Natural killer cell (primary cell): ENCODE measurements around the gene PRG2. TPM values are rescaled to one million over a fixed set of nuclear protein-coding genes. Genes with fewer than 3 reads are reported as not detected.

Source experiments
- ATAC-seq, 3 donors: fragments of 150-1000 bp in 2 of 3; fragments of 200-7000 bp in 1 of 3; cut with Tn5 transposase; 1 replicate in 1 of 3; 2 replicates in 2 of 3; pipeline ENCODE4 v1.10.0; 2021; ENCODE audit warnings: mild to moderate bottlenecking in 2 of 3, moderate library complexity in 2 of 3
- DNase-seq, 2 donors: peaks; one replicate each; pipeline versions ENCODE4 v3.0.0 to v3.0.0-alpha.2; 2013 to 2021; ENCODE audit warnings: mixed read lengths in 1 of 2
- H3K27ac ChIP-seq: one replicate; pipeline ENCODE4 v1.5.1; 2013; ENCODE audit warnings: mild to moderate bottlenecking, low read length
- H3K27me3 ChIP-seq: one replicate; pipeline ENCODE4 v1.6.1; 2013; ENCODE audit warnings: low read length; ENCODE audit not compliant: control insufficient read depth, insufficient read depth
- H3K36me3 ChIP-seq: one replicate; pipeline ENCODE4 v1.6.1; 2013; ENCODE audit warnings: low read length; ENCODE audit not compliant: control insufficient read depth, insufficient read depth
- H3K4me1 ChIP-seq: one replicate; pipeline ENCODE4 v1.6.1; 2013; ENCODE audit warnings: low read length; ENCODE audit not compliant: control insufficient read depth, insufficient read depth
- H3K4me3 ChIP-seq: one replicate; pipeline ENCODE4 v1.5.1; 2013; ENCODE audit warnings: low read length
- H3K9me3 ChIP-seq: one replicate; pipeline ENCODE4 v1.6.1; 2013; ENCODE audit warnings: low read length; ENCODE audit not compliant: control insufficient read depth, insufficient read depth
- H3K27ac Mint-ChIP-seq, 2 donors: one replicate each; pipeline ENCODE4 v1.8.0; 2022; ENCODE audit warnings: mild to moderate bottlenecking in 2 of 2, mixed read lengths in 2 of 2, moderate library complexity in 1 of 2
- H3K27me3 Mint-ChIP-seq, 2 donors: one replicate each; pipeline ENCODE4 v1.8.0; 2022; ENCODE audit warnings: low read depth in 2 of 2, mixed read lengths in 2 of 2
- H3K36me3 Mint-ChIP-seq: one replicate; pipeline ENCODE4 v1.8.0; 2022; ENCODE audit warnings: mixed read lengths
- H3K4me1 Mint-ChIP-seq, 2 donors: one replicate each; pipeline ENCODE4 v1.8.0; 2022; ENCODE audit warnings: mixed read lengths in 2 of 2
- H3K4me3 Mint-ChIP-seq: one replicate; pipeline ENCODE4 v1.8.0; 2022; ENCODE audit warnings: mild to moderate bottlenecking, moderate library complexity, mixed read lengths
- H3K9me3 Mint-ChIP-seq, 2 donors: one replicate each; pipeline ENCODE4 v1.8.0; 2022; ENCODE audit warnings: mixed read lengths in 2 of 2
- WGBS: methylation state at CpG from one replicate; pipeline ENCODE4 v1.1.7; 2013; ENCODE audit warnings: missing lambda C conversion rate; ENCODE audit not compliant: insufficient coverage; 5-methylcytosine and 5-hydroxymethylcytosine counted together
- intact Hi-C: fragments of 100-400 bp; cut with micrococcal nuclease; formaldehyde crosslinking; loops from one replicate; pipeline ENCODE4 v1.14.2; 2022
- total RNA-seq, 4 donors: library from RNA; stranded (reverse); fragments of 120-200 nt in 1 of 4; gene quantifications; one replicate each; pipeline versions ENCODE4 v1.2.3 to v1.2.4, GENCODE V29; 2013 to 2022
- TF ChIP-seq, protein P1 (sequence below): fragments of 200-600 bp; IDR thresholded peaks from one replicate; pipeline ENCODE4 v1.8.0; 2022; ENCODE audit warnings: antibody characterized with exemption

PRG2 gene
- total RNA-seq, 3 donors from 2014 or later (not counting 1 experiment from before 2014, with no cell fraction given) = 1.2 to 2.4 TPM; not detected in 1

DNA sequence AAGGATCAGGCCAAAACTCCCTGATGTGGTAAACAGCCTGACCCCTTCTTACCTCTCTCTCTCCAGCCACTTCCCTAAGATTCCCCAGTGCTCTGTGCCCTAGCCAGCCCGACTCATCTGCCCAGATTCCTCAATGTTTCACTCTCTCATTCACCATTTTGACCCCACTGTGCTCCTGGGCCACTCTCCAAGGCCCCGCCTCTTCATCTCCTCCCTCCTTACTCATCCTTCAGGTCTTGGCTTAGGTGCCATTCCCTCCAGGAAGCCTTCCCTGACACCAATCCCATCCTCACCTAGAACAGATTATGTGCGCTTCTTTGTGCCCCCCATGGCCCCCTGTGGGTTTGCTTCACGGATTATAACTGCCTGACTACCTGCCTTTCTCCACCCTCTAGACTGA lies 23.2 kb upstream of the PRG2 start:
- no peaks in the 10 kb centered on the region for H3K27me3 ChIP-seq
- TF ChIP-seq, protein P1, sequence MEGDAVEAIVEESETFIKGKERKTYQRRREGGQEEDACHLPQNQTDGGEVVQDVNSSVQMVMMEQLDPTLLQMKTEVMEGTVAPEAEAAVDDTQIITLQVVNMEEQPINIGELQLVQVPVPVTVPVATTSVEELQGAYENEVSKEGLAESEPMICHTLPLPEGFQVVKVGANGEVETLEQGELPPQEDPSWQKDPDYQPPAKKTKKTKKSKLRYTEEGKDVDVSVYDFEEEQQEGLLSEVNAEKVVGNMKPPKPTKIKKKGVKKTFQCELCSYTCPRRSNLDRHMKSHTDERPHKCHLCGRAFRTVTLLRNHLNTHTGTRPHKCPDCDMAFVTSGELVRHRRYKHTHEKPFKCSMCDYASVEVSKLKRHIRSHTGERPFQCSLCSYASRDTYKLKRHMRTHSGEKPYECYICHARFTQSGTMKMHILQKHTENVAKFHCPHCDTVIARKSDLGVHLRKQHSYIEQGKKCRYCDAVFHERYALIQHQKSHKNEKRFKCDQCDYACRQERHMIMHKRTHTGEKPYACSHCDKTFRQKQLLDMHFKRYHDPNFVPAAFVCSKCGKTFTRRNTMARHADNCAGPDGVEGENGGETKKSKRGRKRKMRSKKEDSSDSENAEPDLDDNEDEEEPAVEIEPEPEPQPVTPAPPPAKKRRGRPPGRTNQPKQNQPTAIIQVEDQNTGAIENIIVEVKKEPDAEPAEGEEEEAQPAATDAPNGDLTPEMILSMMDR = no peak
- Mint-ChIP-seq H3K4me3 (no peak overlapping the region), H3K27me3 (no peaks in the 10 kb centered on the region), H3K4me1 (no peaks in the 10 kb centered on the region), H3K9me3 (no peaks in the 10 kb centered on the region), H3K27ac (no peak overlapping the region), H3K36me3 (no peaks in the 10 kb centered on the region)
- ATAC-seq (no peak), DNase-seq (no peak)
- intact Hi-C loops = no loop called here
- H3K9me3 ChIP-seq = no peaks in the 10 kb centered on the region
- H3K4me1 ChIP-seq = no peaks in the 10 kb centered on the region
- no peak overlapping the region for H3K27ac ChIP-seq
- peaks cover 44% of the 10 kb centered on the region for H3K36me3 ChIP-seq
- WGBS = 96% methylated on average over 4 of the region's 4 CpGs
- no peak overlapping the region for H3K4me3 ChIP-seq

DNA sequence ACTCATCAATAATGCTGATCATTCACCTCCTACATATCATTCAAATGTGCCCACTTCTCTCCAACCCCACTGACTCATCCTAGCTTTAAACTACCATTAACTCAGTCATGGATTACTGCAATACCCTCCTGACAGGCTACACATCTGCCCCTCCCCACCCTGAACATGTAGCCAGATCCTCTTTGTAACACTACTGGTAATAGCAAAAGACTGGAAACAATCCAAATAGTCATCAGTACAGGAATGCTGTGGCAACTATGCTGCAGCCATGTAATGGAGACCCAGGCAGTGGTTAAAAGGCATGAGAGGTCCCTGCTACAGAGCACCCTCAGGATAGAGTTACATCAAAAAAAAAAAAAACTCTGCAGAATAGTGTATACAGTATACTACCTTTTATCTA lies 19.8 kb upstream of the PRG2 start:
- no peaks in the 10 kb centered on the region for H3K27me3 Mint-ChIP-seq
- no peaks in the 10 kb centered on the region for H3K9me3 Mint-ChIP-seq
- H3K36me3 ChIP-seq = peaks cover 30% of the 10 kb centered on the region
- no peaks in the 10 kb centered on the region for H3K36me3 Mint-ChIP-seq
- intact Hi-C loops = no loop called here
- ATAC-seq (no peak), DNase-seq (no peak)
- TF ChIP-seq, protein P1 = no peak
- H3K4me3 ChIP-seq = no peak overlapping the region
- H3K4me1 Mint-ChIP-seq = peaks cover 0 to 4% of the 10 kb centered on the region in 2 donors
- peaks cover 14% of the 10 kb centered on the region for H3K4me1 ChIP-seq
- H3K27ac Mint-ChIP-seq = no peak overlapping the region
- H3K4me3 Mint-ChIP-seq = no peak overlapping the region
- no peaks in the 10 kb centered on the region for H3K27me3 ChIP-seq
- H3K9me3 ChIP-seq = no peaks in the 10 kb centered on the region
- no peak overlapping the region for H3K27ac ChIP-seq

DNA sequence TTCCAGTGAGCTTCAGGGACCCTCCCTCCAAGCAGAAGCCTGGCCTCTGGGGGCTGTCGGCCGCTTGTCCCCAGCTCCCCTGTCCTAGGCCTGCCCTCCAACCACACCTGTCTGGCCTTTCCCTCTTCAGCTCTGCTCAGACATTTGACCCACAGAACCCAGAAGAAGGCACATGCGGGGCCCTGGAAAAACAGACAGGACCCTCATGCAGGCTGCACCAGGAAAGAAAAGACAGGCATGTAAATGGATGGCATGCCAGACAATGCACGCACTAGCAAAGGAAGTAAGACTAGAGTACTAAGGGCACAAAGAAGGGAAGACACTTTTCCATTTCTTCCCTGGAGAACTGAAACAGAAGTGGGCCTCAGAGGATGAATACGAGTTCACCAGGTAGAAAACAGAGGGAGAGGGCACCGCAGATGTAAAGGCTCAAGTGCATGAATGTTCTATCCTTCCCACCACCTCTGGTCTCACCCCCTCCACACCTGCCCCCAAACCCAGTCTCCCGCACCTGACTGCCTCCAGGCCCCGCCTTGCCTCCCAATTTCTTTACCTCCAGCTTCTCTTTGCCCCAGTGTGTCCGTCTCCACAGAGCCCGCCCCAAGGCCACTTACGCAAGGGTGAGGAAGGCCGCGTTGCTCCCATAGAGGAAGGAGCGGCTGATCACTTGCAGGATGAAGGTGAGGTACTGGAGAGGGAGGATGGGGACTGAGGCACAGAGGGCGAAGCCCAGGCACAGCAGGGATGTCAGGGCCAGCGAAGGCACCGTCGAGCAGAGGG lies 19.1 kb upstream of the PRG2 start:
- Mint-ChIP-seq H3K4me1 (peaks cover 0 to 4% of the 10 kb centered on the region in 2 donors), H3K27me3 (no peaks in the 10 kb centered on the region), H3K4me3 (no peak overlapping the region), H3K27ac (no peak overlapping the region), H3K36me3 (no peaks in the 10 kb centered on the region), H3K9me3 (no peaks in the 10 kb centered on the region)
- intact Hi-C loops = no loop called here
- Histone ChIP-seq H3K4me3 (no peak overlapping the region), H3K27ac (no peak overlapping the region), H3K9me3 (no peaks in the 10 kb centered on the region), H3K36me3 (peaks cover 25% of the 10 kb centered on the region), H3K27me3 (no peaks in the 10 kb centered on the region), H3K4me1 (peaks cover 14% of the 10 kb centered on the region)
- DNase-seq = no peak
- ATAC-seq = no peak
- WGBS = 97% methylated on average over 18 of the region's 18 CpGs
- TF ChIP-seq, protein P1 = no peak

- Histone ChIP-seq H3K9me3 (no peaks in the 10 kb centered on the region), H3K27ac (no peak overlapping the region), H3K4me1 (peaks cover 14% of the 10 kb centered on the region), H3K4me3 (no peak overlapping the region), H3K36me3 (peaks cover 23% of the 10 kb centered on the region), H3K27me3 (no peaks in the 10 kb centered on the region)
- Mint-ChIP-seq H3K27me3 (no peaks in the 10 kb centered on the region), H3K4me1 (peaks cover 0 to 4% of the 10 kb centered on the region in 2 donors), H3K36me3 (no peaks in the 10 kb centered on the region), H3K27ac (no peak overlapping the region), H3K4me3 (no peak overlapping the region), H3K9me3 (no peaks in the 10 kb centered on the region)
- no peak for DNase-seq
- intact Hi-C loops = no loop called here
- no peak for ATAC-seq
- TF ChIP-seq, protein P1 = no peak
- WGBS = 42% methylated on average over 2 of the region's 2 CpGs
These were observed 18.3 kb upstream of the PRG2 start for GRCh38 chr11:57408771-57409170.
